ENCODE data around the gene KCNT1. TPM values are rescaled to one million over a fixed set of nuclear protein-coding genes. Genes with fewer than 3 reads are reported as not detected.

The KCNT1 gene
- total and polyA plus RNA-seq, 2 experiments from 2014 or later = 0.27 TPM; not detected in 1

- Histone ChIP-seq H3K9me3 (ENCODE audit: low read depth) (no peaks in the 10 kb centered on the region), H3K4me3 (no peak overlapping the region), H3K79me2 (no peaks in the 10 kb centered on the region), H3K4me1 (ENCODE audit: insufficient read depth) (no peaks in the 10 kb centered on the region), H3K9me2 (replicated peaks; ENCODE audit: insufficient read depth) (no peaks in the 10 kb centered on the region), H3K27ac (no peak overlapping the region), H3K4me2 (no peak overlapping the region), H3K27me3 (no peaks in the 10 kb centered on the region), H4K20me1 (ENCODE audit: insufficient read depth, poor library complexity, severe bottlenecking) (no peaks in the 10 kb centered on the region), H3K36me3 (replicated peaks; ENCODE audit: insufficient read depth, low read depth) (no peaks in the 10 kb centered on the region), H2AFZ (no peak overlapping the region)
- TF ChIP-seq EZH2 (IDR thresholded peaks at IDR 0.05; ENCODE audit: borderline replicate concordance) (no peak), CTCF (IDR thresholded peaks at IDR 0.05; ENCODE audit: poor library complexity) (no peak), EZH2phosphoT487 (IDR thresholded peaks at IDR 0.05; ENCODE audit: low read depth, severe bottlenecking, unreplicated experiment) (no peak)
- DNase-seq (ENCODE audit: low spot score) = no peak
- WGBS (ENCODE audit: low lambda C conversion rate, missing lambda C conversion rate) = 95% methylated on average over 19 of the region's 21 CpGs
Observed at GRCh38 chr9:135758056-135758455, 56.1 kb downstream of the KCNT1 start.

GRCh38 chr9:135758870-135759269, 56.9 kb downstream of the KCNT1 start:
- H3K27me3 ChIP-seq = no peaks in the 10 kb centered on the region
- no peak overlapping the region for H3K4me3 ChIP-seq
- H4K20me1 ChIP-seq (ENCODE audit: insufficient read depth, poor library complexity, severe bottlenecking) = no peaks in the 10 kb centered on the region
- H3K9me2 ChIP-seq (replicated peaks; ENCODE audit: insufficient read depth) = no peaks in the 10 kb centered on the region
- no peak overlapping the region for H3K27ac ChIP-seq
- WGBS (ENCODE audit: low lambda C conversion rate, missing lambda C conversion rate) = 87% methylated on average over 7 of the region's 10 CpGs
- no peaks in the 10 kb centered on the region for H3K9me3 ChIP-seq (ENCODE audit: low read depth)
- H3K4me2 ChIP-seq = no peak overlapping the region
- no peaks in the 10 kb centered on the region for H3K36me3 ChIP-seq (replicated peaks; ENCODE audit: insufficient read depth, low read depth)
- H3K79me2 ChIP-seq = no peaks in the 10 kb centered on the region
- TF ChIP-seq EZH2 (IDR thresholded peaks at IDR 0.05; ENCODE audit: borderline replicate concordance) (no peak), EZH2phosphoT487 (IDR thresholded peaks at IDR 0.05; ENCODE audit: low read depth, severe bottlenecking, unreplicated experiment) (no peak), CTCF (IDR thresholded peaks at IDR 0.05; ENCODE audit: poor library complexity) (no peak)
- H2AFZ ChIP-seq = no peak overlapping the region
- no peaks in the 10 kb centered on the region for H3K4me1 ChIP-seq (ENCODE audit: insufficient read depth)
- no peak for DNase-seq (ENCODE audit: low spot score)

GRCh38 chr9:135759676-135760300, 57.8 kb downstream of the KCNT1 start:
- Histone ChIP-seq H2AFZ (no peak overlapping the region), H4K20me1 (ENCODE audit: insufficient read depth, poor library complexity, severe bottlenecking) (no peaks in the 10 kb centered on the region)
- 94% methylated on average over 23 of the region's 24 CpGs for WGBS (ENCODE audit: low lambda C conversion rate, missing lambda C conversion rate)

More at GRCh38 chr9:135759676-135760300, 57.8 kb downstream of the KCNT1 start:
- Histone ChIP-seq H3K27ac (no peak overlapping the region), H3K9me3 (ENCODE audit: low read depth) (no peaks in the 10 kb centered on the region), H3K79me2 (no peaks in the 10 kb centered on the region), H3K4me1 (ENCODE audit: insufficient read depth) (no peaks in the 10 kb centered on the region), H3K36me3 (replicated peaks; ENCODE audit: insufficient read depth, low read depth) (no peaks in the 10 kb centered on the region), H3K9me2 (replicated peaks; ENCODE audit: insufficient read depth) (no peaks in the 10 kb centered on the region), H3K27me3 (no peaks in the 10 kb centered on the region), H3K4me3 (no peak overlapping the region), H3K4me2 (no peak overlapping the region)
- DNase-seq (ENCODE audit: low spot score) = no peak
- TF ChIP-seq CTCF (IDR thresholded peaks at IDR 0.05; ENCODE audit: poor library complexity) (no peak), EZH2 (IDR thresholded peaks at IDR 0.05; ENCODE audit: borderline replicate concordance) (no peak), EZH2phosphoT487 (IDR thresholded peaks at IDR 0.05; ENCODE audit: low read depth, severe bottlenecking, unreplicated experiment) (no peak)

Data from hepatocyte (in vitro differentiated cells).